ENCODE measurements around the gene ALDH8A1.

- TF ChIP-seq CTCF (IDR thresholded peaks at IDR 0.05) = no peak
- no peak for TF ChIP-seq POLR2A (IDR thresholded peaks at IDR 0.05)
These were observed 17.1 kb downstream of the ALDH8A1 start for GRCh38 chr6:134932535-134933470.

All from lower leg skin (tissue), 3 donors.